ENCODE measurements around the gene PLA2G2E.

DNA sequence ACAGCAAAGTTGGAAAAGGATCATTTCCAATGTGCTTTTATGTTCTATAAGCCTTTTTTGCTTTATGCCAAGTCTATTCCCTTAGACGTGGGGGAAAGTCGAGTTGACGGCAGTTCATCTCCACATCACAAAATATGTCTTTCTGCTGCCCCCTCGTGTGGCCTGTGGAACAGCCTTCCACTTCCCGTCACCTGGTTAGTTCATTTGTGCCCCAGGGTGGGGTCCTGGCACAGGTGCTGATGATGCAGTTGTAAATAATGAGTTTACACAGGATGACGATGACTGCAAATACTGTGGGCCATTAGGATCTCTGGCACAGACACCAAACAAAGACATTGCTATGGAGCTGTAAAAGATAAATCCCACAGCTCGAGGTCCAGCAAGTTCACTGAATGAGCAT, 51.2 kb downstream of the PLA2G2E start:
- no peak for TF ChIP-seq TAF1 (IDR thresholded peaks at IDR 0.05; ENCODE audit: low read depth)
- TF ChIP-seq, protein P1, sequence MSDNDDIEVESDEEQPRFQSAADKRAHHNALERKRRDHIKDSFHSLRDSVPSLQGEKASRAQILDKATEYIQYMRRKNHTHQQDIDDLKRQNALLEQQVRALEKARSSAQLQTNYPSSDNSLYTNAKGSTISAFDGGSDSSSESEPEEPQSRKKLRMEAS (IDR thresholded peaks at IDR 0.05), result no peak
- TF ChIP-seq CREB1 (IDR thresholded peaks at IDR 0.05; ENCODE audit: low read depth), result no peak
- TF ChIP-seq YY1 (IDR thresholded peaks at IDR 0.05; ENCODE audit: low read depth), result no peak
- TF ChIP-seq EGR1 (IDR thresholded peaks at IDR 0.05), result no peak
- TF ChIP-seq TCF12 (IDR thresholded peaks at IDR 0.05; ENCODE audit: low read depth), result no peak
- no peak for TF ChIP-seq CEBPB (IDR thresholded peaks at IDR 0.05)

Measured in Ishikawa (cell line).